ENCODE data around the gene IQUB. TPM values are rescaled to one million over a fixed set of nuclear protein-coding genes. Genes with fewer than 3 reads are reported as not detected.

IQUB gene
- total RNA-seq, 1 experiment from 2014 or later = 0.04 TPM

DNA sequence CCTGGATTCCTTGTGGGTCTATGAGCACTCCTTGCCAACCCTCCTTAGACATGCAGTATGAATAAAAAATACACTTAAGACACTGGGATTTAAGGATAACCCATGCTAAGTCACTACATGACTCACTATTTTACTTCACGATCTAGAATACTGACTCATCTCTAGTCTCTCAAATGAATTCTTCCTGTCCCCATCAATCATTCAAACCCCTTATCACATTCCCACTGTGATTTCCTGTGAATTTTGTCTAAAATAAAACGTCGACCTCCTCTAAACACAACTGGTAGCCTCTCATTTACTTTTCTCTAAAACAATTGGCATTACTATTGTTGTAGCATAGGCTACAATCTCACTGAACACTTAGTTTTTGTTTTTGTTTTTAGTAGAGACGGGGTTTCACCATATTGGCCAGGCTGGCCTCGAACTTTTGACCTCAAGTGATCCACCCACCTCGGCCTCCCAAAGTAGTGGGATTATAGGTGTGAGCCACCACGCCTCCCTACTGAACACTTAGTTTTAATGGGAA, 3.9 kb upstream of the IQUB start:
- no peaks in the 10 kb centered on the region for H4K20me1 ChIP-seq (ENCODE audit: low read length)
- peak overlapping the region; percentile 35 for H3K4me2 ChIP-seq (ENCODE audit: low read length)
- peak overlapping the region; percentile 50 for H3K27ac ChIP-seq (ENCODE audit: low read length)
- H3K9me2 ChIP-seq (replicated peaks; ENCODE audit: low read length) = no peaks in the 10 kb centered on the region
- intact Hi-C loops (cut with micrococcal nuclease) = no loop called here
- TF ChIP-seq EZH2 (IDR thresholded peaks at IDR 0.05; ENCODE audit: low read length, unreplicated experiment) (no peak), EZH2phosphoT487 (IDR thresholded peaks at IDR 0.05; ENCODE audit: borderline replicate concordance, low read length) (no peak)
- TF ChIP-seq, protein P1, sequence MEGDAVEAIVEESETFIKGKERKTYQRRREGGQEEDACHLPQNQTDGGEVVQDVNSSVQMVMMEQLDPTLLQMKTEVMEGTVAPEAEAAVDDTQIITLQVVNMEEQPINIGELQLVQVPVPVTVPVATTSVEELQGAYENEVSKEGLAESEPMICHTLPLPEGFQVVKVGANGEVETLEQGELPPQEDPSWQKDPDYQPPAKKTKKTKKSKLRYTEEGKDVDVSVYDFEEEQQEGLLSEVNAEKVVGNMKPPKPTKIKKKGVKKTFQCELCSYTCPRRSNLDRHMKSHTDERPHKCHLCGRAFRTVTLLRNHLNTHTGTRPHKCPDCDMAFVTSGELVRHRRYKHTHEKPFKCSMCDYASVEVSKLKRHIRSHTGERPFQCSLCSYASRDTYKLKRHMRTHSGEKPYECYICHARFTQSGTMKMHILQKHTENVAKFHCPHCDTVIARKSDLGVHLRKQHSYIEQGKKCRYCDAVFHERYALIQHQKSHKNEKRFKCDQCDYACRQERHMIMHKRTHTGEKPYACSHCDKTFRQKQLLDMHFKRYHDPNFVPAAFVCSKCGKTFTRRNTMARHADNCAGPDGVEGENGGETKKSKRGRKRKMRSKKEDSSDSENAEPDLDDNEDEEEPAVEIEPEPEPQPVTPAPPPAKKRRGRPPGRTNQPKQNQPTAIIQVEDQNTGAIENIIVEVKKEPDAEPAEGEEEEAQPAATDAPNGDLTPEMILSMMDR (conservative IDR thresholded peaks at IDR 0.05; ENCODE audit: low read depth, low read length) = no peak
- CTCF ChIA-PET = no interaction called here
- peaks cover 8% of the 10 kb centered on the region for H3K27me3 ChIP-seq (ENCODE audit: low read length)
- H2AFZ ChIP-seq (ENCODE audit: low read length) = no peak overlapping the region
- ATAC-seq (peak; percentile 29), DNase-seq (peak; percentile 72)
- no peak overlapping the region for H3K4me3 ChIP-seq (ENCODE audit: low read length)
- POLR2A ChIA-PET (ENCODE audit: unreplicated experiment) = no interaction called here
- no TSS peak for BruUV-seq (replicated peaks)
- no peaks in the 10 kb centered on the region for H3K36me3 ChIP-seq (ENCODE audit: low read depth, low read length)
- H3K79me2 ChIP-seq (ENCODE audit: low read length) = no peaks in the 10 kb centered on the region
- peaks cover 27% of the 10 kb centered on the region for H3K4me1 ChIP-seq (ENCODE audit: insufficient read depth, low read length)
- H3F3A ChIP-seq (ENCODE audit: low read length, unreplicated experiment) = no peaks in the 10 kb centered on the region
- H3K9me3 ChIP-seq (ENCODE audit: low read length) = no peaks in the 10 kb centered on the region
- H3K9ac ChIP-seq (ENCODE audit: low read length) = peak overlapping the region; percentile 29; the same call in 1 of the 2 replicates

GRCh38 chr7:123537026-123537642, 2.7 kb upstream of the IQUB start:
- ATAC-seq = no peak
- H3K9ac ChIP-seq (ENCODE audit: low read length) = no peak overlapping the region
- no peak overlapping the region for H3K4me3 ChIP-seq (ENCODE audit: low read length)
- BruUV-seq (replicated peaks) = no TSS peak
- H2AFZ ChIP-seq (ENCODE audit: low read length) = no peak overlapping the region
- H4K20me1 ChIP-seq (ENCODE audit: low read length) = no peaks in the 10 kb centered on the region
- DNase-seq = peak; percentile 55
- CTCF ChIA-PET = no interaction called here
- no peak overlapping the region for H3K4me2 ChIP-seq (ENCODE audit: low read length)
- no peaks in the 10 kb centered on the region for H3K9me3 ChIP-seq (ENCODE audit: low read length)
- H3K27me3 ChIP-seq (ENCODE audit: low read length) = peaks cover 14% of the 10 kb centered on the region
- H3K4me1 ChIP-seq (ENCODE audit: insufficient read depth, low read length) = peaks cover 27% of the 10 kb centered on the region
- H3K79me2 ChIP-seq (ENCODE audit: low read length) = no peaks in the 10 kb centered on the region
- intact Hi-C loops (cut with micrococcal nuclease) = loop anchor here (1.0 kb wide), 1 partner anchor 43 kb away; no protein-coding TSS in a partner anchor
- no peaks in the 10 kb centered on the region for H3F3A ChIP-seq (ENCODE audit: low read length, unreplicated experiment)
- TF ChIP-seq, protein P1 (conservative IDR thresholded peaks at IDR 0.05; ENCODE audit: low read depth, low read length) = peak; percentile 54
- no peak for TF ChIP-seq EZH2 (IDR thresholded peaks at IDR 0.05; ENCODE audit: low read length, unreplicated experiment)
- no peak for TF ChIP-seq EZH2phosphoT487 (IDR thresholded peaks at IDR 0.05; ENCODE audit: borderline replicate concordance, low read length)
- H3K27ac ChIP-seq (ENCODE audit: low read length) = no peak overlapping the region
- H3K9me2 ChIP-seq (replicated peaks; ENCODE audit: low read length) = no peaks in the 10 kb centered on the region
- POLR2A ChIA-PET (ENCODE audit: unreplicated experiment) = no interaction called here
- no peaks in the 10 kb centered on the region for H3K36me3 ChIP-seq (ENCODE audit: low read depth, low read length)

GRCh38 chr7:123535517-123535916, 1.1 kb upstream of the IQUB start:
- intact Hi-C loops (cut with micrococcal nuclease) = loop anchor here (1.0 kb wide), 1 partner anchor 22 kb away; the partner anchor contains the start of gene NDUFA5
- BruUV-seq (replicated peaks) = no TSS peak
- Histone ChIP-seq H3K4me1 (ENCODE audit: insufficient read depth, low read length) (peaks cover 27% of the 10 kb centered on the region), H2AFZ (ENCODE audit: low read length) (peak overlapping the region; percentile 81), H3K79me2 (ENCODE audit: low read length) (no peaks in the 10 kb centered on the region), H3F3A (ENCODE audit: low read length, unreplicated experiment) (no peaks in the 10 kb centered on the region), H3K4me3 (ENCODE audit: low read length) (peak overlapping the region; percentile 73), H3K4me2 (ENCODE audit: low read length) (peak overlapping the region; percentile 78), H3K9me3 (ENCODE audit: low read length) (no peaks in the 10 kb centered on the region), H4K20me1 (ENCODE audit: low read length) (no peaks in the 10 kb centered on the region), H3K36me3 (ENCODE audit: low read depth, low read length) (no peaks in the 10 kb centered on the region), H3K9ac (ENCODE audit: low read length) (no peak overlapping the region), H3K9me2 (replicated peaks; ENCODE audit: low read length) (no peaks in the 10 kb centered on the region), H3K27me3 (ENCODE audit: low read length) (peaks cover 17% of the 10 kb centered on the region), H3K27ac (ENCODE audit: low read length) (no peak overlapping the region)
- DNase-seq (no peak), ATAC-seq (no peak)
- TF ChIP-seq EZH2 (IDR thresholded peaks at IDR 0.05; ENCODE audit: low read length, unreplicated experiment) (no peak), EZH2phosphoT487 (IDR thresholded peaks at IDR 0.05; ENCODE audit: borderline replicate concordance, low read length) (no peak)
- TF ChIP-seq, protein P1 (conservative IDR thresholded peaks at IDR 0.05; ENCODE audit: low read depth, low read length) = no peak
- POLR2A ChIA-PET (ENCODE audit: unreplicated experiment) = no interaction called here
- CTCF ChIA-PET = interaction anchor here (2.5 kb wide), 1 partner anchor 41 kb away, joined by 22 read pairs; no protein-coding TSS in a partner anchor

All from PC-3 (cell line).